22Rv1 (cell line): ENCODE measurements around the gene SPINT1.

Experiments used
- H3K27ac ChIP-seq: fragments of 450-650 bp; 2 replicates; pipeline ENCODE4 v1.5.1; 2017
- CTCF ChIP-seq: fragments of 450-650 bp; IDR thresholded peaks from 2 replicates; pipeline ENCODE4 v1.5.1; 2017; ENCODE audit warnings: mild to moderate bottlenecking
- ZFX ChIP-seq: fragments of 450-650 bp; IDR thresholded peaks from 2 replicates; pipeline ENCODE4 v1.6.1; 2017; ENCODE audit warnings: antibody characterized with exemption, borderline replicate concordance

The SPINT1 gene

GRCh38 chr15:40844696-40845030 lies 815 bp downstream of the SPINT1 start:
- H3K27ac ChIP-seq, result peak overlapping the region; percentile 82
- no peak for TF ChIP-seq ZFX
- TF ChIP-seq CTCF, result no peak

GRCh38 chr15:40845036-40845435 lies 1.2 kb downstream of the SPINT1 start:
- peak overlapping the region; percentile 82 for H3K27ac ChIP-seq
- TF ChIP-seq CTCF, result no peak
- no peak for TF ChIP-seq ZFX

GRCh38 chr15:40845511-40846284 lies 1.9 kb downstream of the SPINT1 start:
- H3K27ac ChIP-seq, result peak overlapping the region; percentile 82
- TF ChIP-seq CTCF (no peak), ZFX (no peak)

DNA sequence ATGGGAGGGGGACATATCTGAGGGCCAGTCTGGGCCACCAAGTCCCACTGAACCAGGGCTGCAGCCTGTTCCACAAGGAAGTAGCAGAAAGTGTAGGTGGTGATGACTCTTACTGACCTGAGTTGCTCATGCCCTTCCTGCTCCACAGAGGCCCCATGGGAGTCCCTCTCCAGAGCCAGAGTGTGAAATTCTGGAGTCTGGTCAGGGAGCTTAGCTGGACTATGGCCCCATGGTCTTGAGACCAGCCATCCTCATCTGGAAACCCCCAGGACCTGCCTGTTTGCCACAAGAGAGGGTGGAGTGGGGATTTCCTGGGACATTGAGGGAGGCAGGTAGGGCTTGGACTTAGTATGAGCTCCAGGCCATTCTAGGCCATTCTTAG lies 3.0 kb downstream of the SPINT1 start:
- no peak for TF ChIP-seq ZFX
- no peak for TF ChIP-seq CTCF
- peak overlapping the region; percentile 82 for H3K27ac ChIP-seq

- no peak for TF ChIP-seq ZFX
- TF ChIP-seq CTCF, result no peak
Observed at GRCh38 chr15:40847223-40847961, 3.5 kb downstream of the SPINT1 start.

DNA sequence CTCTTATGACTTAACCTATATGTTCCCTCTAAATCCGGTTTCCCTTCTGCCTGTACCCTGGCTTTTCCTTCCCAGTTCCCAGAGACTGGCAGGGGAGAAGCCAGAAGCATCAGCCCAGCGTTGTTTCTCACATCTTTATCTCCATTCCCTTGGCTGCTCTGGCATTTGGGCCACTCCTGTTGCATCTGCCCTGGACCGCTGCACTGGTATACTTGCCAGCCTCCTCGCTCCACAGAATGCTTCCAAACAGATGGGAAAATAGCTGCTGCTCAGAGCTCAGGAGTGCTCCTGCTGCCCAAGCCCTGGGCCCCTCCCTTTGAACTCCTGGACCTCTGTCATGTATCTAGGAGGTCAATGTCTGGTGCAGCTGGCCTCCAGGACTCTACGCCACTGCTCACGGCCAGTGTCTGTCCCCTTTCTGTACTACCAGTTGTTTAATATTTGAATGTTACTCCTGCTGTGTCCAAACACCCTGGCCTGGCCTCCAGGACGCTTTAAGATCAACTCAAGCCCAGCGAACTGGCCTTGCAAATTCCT lies 6.8 kb downstream of the SPINT1 start:
- TF ChIP-seq CTCF, result no peak
- no peak for TF ChIP-seq ZFX
- no peak overlapping the region for H3K27ac ChIP-seq

More at GRCh38 chr15:40847223-40847961, 3.5 kb downstream of the SPINT1 start:
- peak overlapping the region; percentile 82 for H3K27ac ChIP-seq

- TF ChIP-seq CTCF, result no peak
- no peak for TF ChIP-seq ZFX
- H3K27ac ChIP-seq, result 0 out of 2 replicates have a peak overlapping the region, but pooled peaks have one; percentile 15
Observed at GRCh38 chr15:40852529-40852928, 8.7 kb downstream of the SPINT1 start.
